Activated T-helper 17 cell treated with anti-CD3 and anti-CD28 coated beads, Interleukin-2, amount 50 U/mL, for 72 hours (primary cell): ENCODE data around the gene HTR3E. TPM values are rescaled to one million over a fixed set of nuclear protein-coding genes. Genes with fewer than 3 reads are reported as not detected.
"Not testable (repeated sequence)": the region's sequence is repeated elsewhere in the genome, so short reads cannot be mapped to it uniquely, and the experiment has no call there.

Experiments
- ATAC-seq: fragments of 150-1000 bp; cut with Tn5 transposase; replicated peaks from 2 replicates; pipeline ENCODE4 v1.10.0; 2021; ENCODE audit warnings: mild to moderate bottlenecking, moderate library complexity
- H3K27ac Mint-ChIP-seq: one replicate; pipeline ENCODE4 v1.8.0; 2022; ENCODE audit warnings: mixed read lengths
- H3K27me3 Mint-ChIP-seq: one replicate; pipeline ENCODE4 v1.8.0; 2022; ENCODE audit warnings: mixed read lengths
- H3K36me3 Mint-ChIP-seq: one replicate; pipeline ENCODE4 v1.8.0; 2022; ENCODE audit warnings: low read depth, mild to moderate bottlenecking, mixed read lengths
- H3K4me1 Mint-ChIP-seq: one replicate; pipeline ENCODE4 v1.8.0; 2022; ENCODE audit warnings: mixed read lengths
- H3K4me3 Mint-ChIP-seq: one replicate; pipeline ENCODE4 v1.8.0; 2022; ENCODE audit warnings: mild to moderate bottlenecking, mixed read lengths
- H3K9me3 Mint-ChIP-seq: one replicate; pipeline ENCODE4 v1.8.0; 2022; ENCODE audit warnings: mixed read lengths
- total RNA-seq, 2 donors: library from RNA; stranded (reverse); gene quantifications; one replicate each; pipeline ENCODE4 v1.2.3, GENCODE V29; 2022

HTR3E gene
- total RNA-seq, 2 donors from 2014 or later, result not detected

- H3K36me3 Mint-ChIP-seq, result no peaks in the 10 kb centered on the region
- no peaks in the 10 kb centered on the region for H3K27me3 Mint-ChIP-seq
- ATAC-seq, result no peak
- no peak overlapping the region for H3K4me3 Mint-ChIP-seq
- H3K9me3 Mint-ChIP-seq, result peaks cover 10% of the 10 kb centered on the region
- peaks cover 6% of the 10 kb centered on the region for H3K4me1 Mint-ChIP-seq
- no peak overlapping the region for H3K27ac Mint-ChIP-seq
Observed at GRCh38 chr3:184081116-184081830, 15.6 kb upstream of the HTR3E start.

DNA sequence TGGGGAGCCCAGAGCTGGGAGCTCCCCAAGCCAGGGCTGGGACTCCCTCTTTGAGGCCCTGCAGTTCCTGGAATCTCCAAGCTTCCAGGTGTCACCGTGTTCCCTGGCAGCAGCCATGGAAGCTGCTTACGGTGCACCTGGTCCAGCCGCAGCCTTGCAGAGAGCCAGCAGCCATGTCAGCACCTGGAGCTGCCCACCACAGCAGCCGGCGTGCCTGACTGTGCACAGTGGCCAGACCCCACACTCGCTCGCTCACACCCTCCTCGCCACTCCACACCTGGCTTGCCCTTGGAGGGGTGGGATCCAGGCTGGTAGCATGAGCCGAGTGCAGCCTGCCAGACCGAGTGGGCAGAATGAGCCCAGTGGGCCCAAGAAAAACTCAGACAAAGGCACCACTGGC, 14.8 kb upstream of the HTR3E start:
- ATAC-seq, result no peak
- H3K27ac Mint-ChIP-seq, result no peak overlapping the region
- H3K4me1 Mint-ChIP-seq, result peaks cover 6% of the 10 kb centered on the region
- H3K36me3 Mint-ChIP-seq, result no peaks in the 10 kb centered on the region
- no peaks in the 10 kb centered on the region for H3K27me3 Mint-ChIP-seq
- no peak overlapping the region for H3K4me3 Mint-ChIP-seq
- H3K9me3 Mint-ChIP-seq, result peaks cover 10% of the 10 kb centered on the region

DNA sequence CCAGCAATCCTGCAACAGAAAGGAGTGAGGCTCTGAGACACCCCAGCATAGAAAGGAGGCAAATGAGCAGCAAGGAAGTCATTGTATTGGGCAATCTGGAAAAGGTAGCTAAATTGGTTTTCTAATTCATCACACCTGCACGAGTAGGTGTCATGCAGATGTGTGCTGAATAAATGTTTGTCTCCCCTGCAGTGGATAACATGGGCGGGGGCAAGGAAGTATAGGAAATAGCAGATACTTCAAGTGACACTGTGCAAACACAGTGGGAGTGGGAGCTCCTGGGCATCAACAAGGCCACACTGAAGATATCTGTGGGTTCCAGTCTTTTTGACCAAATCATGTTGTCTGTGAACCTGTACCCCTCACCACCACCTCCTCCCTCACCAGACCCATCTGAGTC, 14.4 kb upstream of the HTR3E start:
- H3K27ac Mint-ChIP-seq, result no peak overlapping the region
- ATAC-seq, result no peak
- no peaks in the 10 kb centered on the region for H3K36me3 Mint-ChIP-seq
- H3K4me1 Mint-ChIP-seq, result peaks cover 6% of the 10 kb centered on the region
- H3K4me3 Mint-ChIP-seq, result no peak overlapping the region
- H3K9me3 Mint-ChIP-seq, result peaks cover 10% of the 10 kb centered on the region
- H3K27me3 Mint-ChIP-seq, result no peaks in the 10 kb centered on the region

GRCh38 chr3:184085389-184085852, 11.4 kb upstream of the HTR3E start:
- Mint-ChIP-seq H3K4me3 (no peak overlapping the region), H3K27me3 (no peaks in the 10 kb centered on the region), H3K9me3 (peaks cover 10% of the 10 kb centered on the region), H3K27ac (peak overlapping the region; percentile 4), H3K36me3 (no peaks in the 10 kb centered on the region), H3K4me1 (peaks cover 6% of the 10 kb centered on the region)
- ATAC-seq, result peak; percentile 21

DNA sequence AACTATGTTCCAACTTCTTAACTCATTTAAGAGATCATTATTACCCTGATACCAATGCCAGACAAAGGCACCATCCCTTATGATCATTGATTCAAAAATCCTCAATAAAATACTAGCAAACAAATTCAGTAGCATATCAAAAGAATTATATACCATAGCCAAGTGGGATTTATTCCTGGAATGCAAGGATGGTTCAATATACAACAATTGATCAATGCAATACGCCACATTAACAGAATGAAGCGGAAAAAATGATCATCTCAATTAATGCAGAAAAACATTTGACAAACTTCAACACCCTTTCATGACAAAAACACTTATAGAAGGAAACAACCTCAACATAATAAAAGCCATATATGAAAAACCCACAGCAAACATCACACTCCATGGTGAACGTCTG, 4.7 kb upstream of the HTR3E start:
- H3K27me3 Mint-ChIP-seq, result peaks cover 12% of the 10 kb centered on the region
- no peaks in the 10 kb centered on the region for H3K4me1 Mint-ChIP-seq
- H3K36me3 Mint-ChIP-seq, result no peaks in the 10 kb centered on the region
- no peak for ATAC-seq
- H3K4me3 Mint-ChIP-seq, result no peak overlapping the region
- H3K27ac Mint-ChIP-seq, result no peak overlapping the region
- H3K9me3 Mint-ChIP-seq, result peaks cover 9% of the 10 kb centered on the region

DNA sequence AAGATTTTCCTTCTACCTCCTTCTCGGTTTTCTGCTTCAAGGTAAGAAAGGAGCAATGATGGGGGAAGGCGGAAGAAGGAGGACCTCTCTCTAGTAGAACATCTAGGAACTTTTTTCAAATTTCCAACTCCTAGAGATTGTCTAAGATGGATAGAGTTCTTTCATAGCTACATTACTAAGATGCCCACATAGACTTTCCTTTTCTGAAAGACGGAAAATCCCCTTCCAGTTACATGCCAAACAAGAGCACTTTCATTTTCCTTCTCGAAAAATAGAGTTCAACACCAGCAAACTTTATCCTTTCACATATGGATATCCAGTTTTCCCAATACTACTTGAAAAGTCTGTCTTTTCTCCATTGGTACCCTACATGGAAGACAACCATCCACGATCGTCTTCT, 692 bp downstream of the HTR3E start:
- no peak for ATAC-seq
- Mint-ChIP-seq H3K9me3 (peaks cover 4% of the 10 kb centered on the region), H3K4me1 (no peaks in the 10 kb centered on the region), H3K27me3 (peaks cover 4% of the 10 kb centered on the region), H3K4me3 (no peak overlapping the region), H3K27ac (no peak overlapping the region), H3K36me3 (no peaks in the 10 kb centered on the region)

GRCh38 chr3:184099806-184100686, 3.2 kb downstream of the HTR3E start:
- H3K36me3 Mint-ChIP-seq, result no peaks in the 10 kb centered on the region
- H3K4me1 Mint-ChIP-seq, result no peaks in the 10 kb centered on the region
- H3K9me3 Mint-ChIP-seq, result no peaks in the 10 kb centered on the region
- no peak overlapping the region for H3K4me3 Mint-ChIP-seq
- no peaks in the 10 kb centered on the region for H3K27me3 Mint-ChIP-seq
- no peak overlapping the region for H3K27ac Mint-ChIP-seq
- no peak for ATAC-seq

DNA sequence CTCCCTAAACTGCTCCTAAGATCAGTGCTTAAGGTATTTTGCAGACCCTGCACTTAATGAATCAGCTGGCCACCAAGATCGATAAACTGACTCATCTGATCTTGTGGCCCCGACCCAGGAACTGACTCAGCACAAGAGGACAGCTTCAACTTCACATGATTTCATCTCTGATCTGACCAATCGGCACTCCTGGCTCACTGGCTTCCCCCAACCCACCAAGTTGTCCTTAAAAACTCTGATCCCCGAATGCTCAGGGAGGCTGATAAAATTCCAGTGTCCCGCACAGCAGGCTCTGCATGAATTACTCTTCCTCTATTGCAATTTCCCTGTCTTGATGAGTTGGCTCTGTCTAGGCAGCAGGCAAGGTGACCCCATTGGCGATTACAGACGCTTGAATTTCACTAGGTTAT, 13.5 kb downstream of the HTR3E start:
- Mint-ChIP-seq H3K27ac (no peak overlapping the region), H3K4me3 (no peak overlapping the region), H3K27me3 (no peaks in the 10 kb centered on the region), H3K36me3 (no peaks in the 10 kb centered on the region), H3K4me1 (no peaks in the 10 kb centered on the region), H3K9me3 (no peaks in the 10 kb centered on the region)
- peak; percentile 34 for ATAC-seq

GRCh38 chr3:184116017-184116416, 19.2 kb downstream of the HTR3E start:
- Mint-ChIP-seq H3K4me3 (no peak overlapping the region), H3K27me3 (no peaks in the 10 kb centered on the region), H3K9me3 (no peaks in the 10 kb centered on the region), H3K36me3 (no peaks in the 10 kb centered on the region), H3K27ac (no peak overlapping the region), H3K4me1 (no peaks in the 10 kb centered on the region)
- ATAC-seq, result no peak

- Mint-ChIP-seq H3K9me3 (no peaks in the 10 kb centered on the region), H3K27ac (no peak overlapping the region), H3K4me1 (no peaks in the 10 kb centered on the region), H3K27me3 (no peaks in the 10 kb centered on the region), H3K36me3 (no peaks in the 10 kb centered on the region), H3K4me3 (no peak overlapping the region)
- ATAC-seq, result no peak
Observed at GRCh38 chr3:184117636-184118035, 20.8 kb downstream of the HTR3E start.

DNA sequence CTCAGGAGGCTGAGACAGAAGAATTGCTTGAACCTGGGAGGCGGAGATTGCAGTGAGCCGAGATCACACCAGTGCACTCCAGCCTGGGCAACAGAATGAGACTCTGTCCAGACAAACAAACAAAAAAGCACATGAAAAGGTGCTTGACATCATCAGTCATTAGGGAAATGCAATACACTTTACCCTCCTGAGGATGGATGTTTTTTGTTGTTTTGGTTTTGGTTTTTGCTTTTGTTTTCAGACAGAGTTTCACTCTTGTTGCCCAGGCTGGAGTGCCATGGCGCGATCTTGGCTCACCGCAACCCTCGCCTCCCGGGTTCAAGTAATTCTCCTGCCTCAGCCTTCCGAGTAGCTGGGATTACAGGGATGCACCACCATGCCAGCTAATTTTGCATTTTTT, 24.2 kb downstream of the HTR3E start:
- not testable (repeated sequence) for H3K4me1 Mint-ChIP-seq, H3K4me3 Mint-ChIP-seq, H3K9me3 Mint-ChIP-seq, H3K27ac Mint-ChIP-seq, ATAC-seq, H3K27me3 Mint-ChIP-seq, H3K36me3 Mint-ChIP-seq

DNA sequence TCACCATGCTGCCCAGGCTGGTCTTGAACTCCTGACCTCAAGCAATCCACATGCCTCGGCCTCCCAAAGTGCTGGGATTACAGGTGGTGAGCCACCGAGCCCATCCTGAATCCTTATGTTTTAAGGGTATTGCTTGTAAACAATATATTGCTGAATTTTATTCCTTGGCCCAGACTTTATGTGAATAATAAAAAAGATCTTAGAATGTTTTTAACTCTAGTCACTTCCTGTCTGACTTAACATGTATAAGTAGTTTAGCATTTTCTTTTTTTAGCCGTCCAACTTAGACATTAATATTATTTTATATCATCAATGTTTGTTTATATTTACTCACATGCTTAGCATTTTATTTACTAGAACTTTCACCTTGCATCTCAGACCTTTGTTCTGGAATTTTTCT, 29.1 kb downstream of the HTR3E start:
- Mint-ChIP-seq H3K4me3 (no peak overlapping the region), H3K27ac (no peak overlapping the region), H3K36me3 (no peaks in the 10 kb centered on the region), H3K4me1 (no peaks in the 10 kb centered on the region), H3K9me3 (no peaks in the 10 kb centered on the region), H3K27me3 (no peaks in the 10 kb centered on the region)
- ATAC-seq, result no peak

- Mint-ChIP-seq H3K4me3 (no peak overlapping the region), H3K4me1 (no peaks in the 10 kb centered on the region)
Observed at GRCh38 chr3:184129012-184129411, 32.1 kb downstream of the HTR3E start.

GRCh38 chr3:184132945-184133344, 36.1 kb downstream of the HTR3E start:
- H3K36me3 Mint-ChIP-seq, result peaks cover 31% of the 10 kb centered on the region
- no peak overlapping the region for H3K27ac Mint-ChIP-seq
- H3K27me3 Mint-ChIP-seq, result no peaks in the 10 kb centered on the region
- no peaks in the 10 kb centered on the region for H3K9me3 Mint-ChIP-seq
- no peak for ATAC-seq
- H3K4me3 Mint-ChIP-seq, result peak overlapping the region; percentile 99
- peaks cover 14% of the 10 kb centered on the region for H3K4me1 Mint-ChIP-seq

More at GRCh38 chr3:184129012-184129411, 32.1 kb downstream of the HTR3E start:
- Mint-ChIP-seq H3K27ac (no peak overlapping the region), H3K27me3 (no peaks in the 10 kb centered on the region), H3K9me3 (no peaks in the 10 kb centered on the region), H3K36me3 (no peaks in the 10 kb centered on the region)
- ATAC-seq, result no peak
